K562 (cell line): ENCODE measurements around the gene CFHR5. TPM values are rescaled to one million over a fixed set of nuclear protein-coding genes. Genes with fewer than 3 reads are reported as not detected.

Source experiments
- ATAC-seq: fragments of 200-7000 bp; cut with Tn5 transposase; 3 replicates; pipeline ENCODE4 v1.9.1; 2020; ENCODE audit warnings: moderate library complexity
- BruUV-seq: library from RNA; stranded (reverse); fragments of 400-500 nt; replicated peaks from 2 replicates; lab custom pipeline; 2021; lab: Mats Ljungman, UMichigan
- CTCF ChIA-PET: fragments of 300-600 bp; formaldehyde crosslinking; extraction: SDS; loops from one replicate; lab custom pipeline; 2021; ENCODE audit warnings: low intra/inter-chr PET ratio; lab: Yijun Ruan, JAX
- POLR2A ChIA-PET: fragments of 300-600, 350-650 bp; sonication (Branson Sonifier 250); formaldehyde crosslinking; extraction: SDS; loops from one replicate; lab custom pipeline; 2021; ENCODE audit warnings: antibody characterized with exemption, inconsistent platforms; lab: Yijun Ruan, JAX
- DNase-seq, 4 experiments: peaks; one replicate each; pipeline versions ENCODE4 v3.0.0 to v3.0.0-alpha.2; 2011 to 2018; ENCODE audit warnings: low spot score in 3 of 4, mixed read lengths in 3 of 4; ENCODE audit errors: extremely low read depth in 1 of 4
- FAIRE-seq: peaks from 2 replicates; lab custom pipeline; 2011; peaks lifted over from hg19 to GRCh38; lab: Jason Lieb, UNC
- H2AFZ ChIP-seq: 2 replicates; pipeline ENCODE4 v1.6.0; 2011; ENCODE audit warnings: low read depth, low read length, control low read depth, inconsistent platforms
- H3K27ac ChIP-seq: fragments of 200-600 bp; 3 replicates; pipeline ENCODE4 v1.8.0; 2011; ENCODE audit warnings: low read depth, mild to moderate bottlenecking, control low read depth, inconsistent platforms, low read length, moderate library complexity, mixed read lengths; ENCODE audit errors: extremely low read depth
- H3K27me3 ChIP-seq, 2 experiments: fragments of 300-600 bp in 1 of 2; 2 replicates in 1 of 2; 3 replicates in 1 of 2; pipeline versions ENCODE4 v1.6.0 to v1.8.0; 2011; ENCODE audit warnings: inconsistent platforms in 2 of 2, low read length in 2 of 2, mild to moderate bottlenecking in 1 of 2, mixed read lengths in 1 of 2, moderate library complexity in 1 of 2; ENCODE audit not compliant: control insufficient read depth in 2 of 2, insufficient read depth in 2 of 2
- H3K36me3 ChIP-seq: fragments of 300-600 bp; 3 replicates; pipeline ENCODE4 v1.8.0; 2011; ENCODE audit warnings: mild to moderate bottlenecking, low read length, inconsistent platforms; ENCODE audit not compliant: control insufficient read depth, insufficient read depth
- H3K4me1 ChIP-seq, 2 experiments: fragments of 200-600 bp in 1 of 2; replicated peaks in 1 of 2; 2 replicates in 1 of 2; 3 replicates in 1 of 2; pipeline versions ENCODE4 v1.5.1 to v1.8.0; 2011; ENCODE audit warnings: inconsistent platforms in 2 of 2, low read length in 2 of 2, mild to moderate bottlenecking in 1 of 2, mixed read lengths in 1 of 2, moderate library complexity in 1 of 2; ENCODE audit not compliant: control insufficient read depth in 2 of 2, insufficient read depth in 2 of 2
- H3K4me2 ChIP-seq: 2 replicates; pipeline ENCODE4 v1.6.1; 2011; ENCODE audit warnings: low read length, control low read depth, inconsistent platforms, mixed read lengths; ENCODE audit not compliant: insufficient read depth
- H3K4me3 ChIP-seq: fragments of 200-600 bp; sonication (generic), shearing (Covaris generic); 2 replicates; pipeline ENCODE4 v1.5.1; 2016; ENCODE audit warnings: control low read depth, inconsistent platforms
- H3K79me2 ChIP-seq: fragments of 200-600 bp; 3 replicates; pipeline ENCODE4 v1.8.0; 2011; ENCODE audit warnings: low read length, inconsistent platforms; ENCODE audit not compliant: control insufficient read depth, insufficient read depth
- H3K9ac ChIP-seq, 2 experiments: 2 replicates each; pipeline versions ENCODE4 v1.6.0 to v1.6.1; 2011; ENCODE audit warnings: low read depth in 2 of 2, low read length in 2 of 2, control low read depth in 1 of 2, inconsistent platforms in 1 of 2, mild to moderate bottlenecking in 1 of 2, mixed read lengths in 1 of 2; ENCODE audit not compliant: insufficient read depth in 1 of 2
- H3K9me1 ChIP-seq: one replicate; pipeline ENCODE4 v1.6.0; 2011; ENCODE audit warnings: inconsistent platforms, mild to moderate bottlenecking, low read length, moderate library complexity; ENCODE audit not compliant: control insufficient read depth, insufficient read depth
- H3K9me3 ChIP-seq: replicated peaks from 2 replicates; pipeline ENCODE4 v1.5.1; 2011; ENCODE audit warnings: low read depth, low read length, inconsistent platforms; ENCODE audit not compliant: control insufficient read depth, insufficient read depth
- H4K20me1 ChIP-seq: replicated peaks from 2 replicates; pipeline ENCODE4 v1.6.1; 2011; ENCODE audit warnings: low read length, inconsistent platforms, mixed read lengths; ENCODE audit not compliant: control insufficient read depth, insufficient read depth
- BCOR ChIP-seq: fragments of 450-650 bp; IDR thresholded peaks from 2 replicates; pipeline ENCODE4 v1.6.1; 2016
- KDM1A ChIP-seq, 2 experiments: fragments of 450-650 bp; IDR thresholded peaks; 2 replicates each; pipeline ENCODE4 v1.6.1; 2016; ENCODE audit warnings: mild to moderate bottlenecking in 2 of 2
- KDM5B ChIP-seq: fragments of 200-600 bp; sonication (generic); IDR thresholded peaks from 2 replicates; pipeline ENCODE4 v1.6.1; 2012; ENCODE audit warnings: low read depth, mild to moderate bottlenecking, moderate library complexity, low read length, control low read depth, inconsistent platforms; ENCODE audit not compliant: insufficient replicate concordance
- NONO ChIP-seq, 2 experiments: fragments of 200-400 bp in 1 of 2; fragments of 450-650 bp in 1 of 2; formaldehyde crosslinking in 1 of 2; IDR thresholded peaks; 2 replicates each; pipeline ENCODE4 v1.6.1; 2017; ENCODE audit warnings: low read depth in 2 of 2, mild to moderate bottlenecking in 2 of 2, moderate library complexity in 2 of 2, low read length in 1 of 2
- POLR3G ChIP-seq: IDR thresholded peaks from 2 replicates; pipeline ENCODE4 v1.6.1; 2011; ENCODE audit not compliant: insufficient read length, insufficient replicate concordance; ENCODE audit errors: extremely low read depth
- RBM25 ChIP-seq: fragments of 200-400 bp; formaldehyde crosslinking; IDR thresholded peaks from 2 replicates; pipeline ENCODE4 v1.6.1; 2018; ENCODE audit warnings: low read length, low read depth, moderate library complexity; ENCODE audit not compliant: severe bottlenecking
- SMC3 ChIP-seq: conservative IDR thresholded peaks from 2 replicates; pipeline ENCODE4 v1.6.1; 2011; ENCODE audit warnings: low read depth, low read length, improper control_type of control experiment; ENCODE audit not compliant: insufficient read depth
- SUPT5H ChIP-seq: fragments of 450-650 bp; IDR thresholded peaks from 2 replicates; pipeline ENCODE4 v1.6.1; 2016
- TAF15 ChIP-seq: fragments of 200-400 bp; formaldehyde crosslinking; IDR thresholded peaks from 2 replicates; pipeline ENCODE4 v1.6.1; 2017; ENCODE audit warnings: mild to moderate bottlenecking, low read depth, low read length, moderate library complexity
- ZC3H4 ChIP-seq: sonication (generic); formaldehyde crosslinking; IDR thresholded peaks from 2 replicates; pipeline ENCODE4 v1.9.0; 2021; ENCODE audit warnings: missing genetic modification reagents, borderline replicate concordance
- ZC3H8 ChIP-seq: fragments of 450-650 bp; IDR thresholded peaks from 2 replicates; pipeline ENCODE4 v1.6.1; 2017
- ZNF146 ChIP-seq: IDR thresholded peaks from one replicate; pipeline ENCODE4 v1.6.1; 2018; ENCODE audit warnings: missing compliant biosample characterization; ENCODE audit not compliant: unreplicated experiment
- ZNF444 ChIP-seq: fragments of 250-450 bp; sonication (Bioruptor Pico); IDR thresholded peaks from 2 replicates; pipeline ENCODE4 v1.4.0; 2020; ENCODE audit warnings: mild to moderate bottlenecking, moderate library complexity
- ZNF766 ChIP-seq: fragments of 200-800 bp; sonication (Bioruptor generic); conservative IDR thresholded peaks from 2 replicates; pipeline ENCODE4 v1.6.1; 2016; ENCODE audit warnings: missing genetic modification characterization, missing compliant biosample characterization
- WGBS: fragments of 100-300 bp; shearing (Covaris generic); methylation state at CpG from one replicate; pipeline ENCODE4 v1.1.6; 2016; ENCODE audit warnings: low coverage, mixed read lengths; ENCODE audit not compliant: insufficient coverage; ENCODE audit errors: missing lambda C conversion rate; 5-methylcytosine and 5-hydroxymethylcytosine counted together
- in situ Hi-C: fragments of 300-500 bp; cut with MboI; formaldehyde crosslinking; loops from 4 replicates; pipeline ENCODE4 v1.15.0; 2018; ENCODE audit warnings: inconsistent platforms, mixed read lengths
- intact Hi-C: fragments of 100-400 bp; cut with micrococcal nuclease; formaldehyde crosslinking; loops from 2 replicates; pipeline ENCODE4 v1.14.2; 2022
- polyA plus RNA-seq, 8 experiments: library from polyadenylated mRNA; depleted of rRNA in 4 of 8; stranded (reverse) in 5 of 8; unstranded in 3 of 8; fragments of >200 nt; fragmentation: Nextera tagmentation in 2 of 8; fragmentation: Illumina TruSeq in 1 of 8; extraction: Ambion mirVana in 2 of 8; extraction: Trizol in 1 of 8; gene quantifications; 2 replicates each; pipeline versions ENCODE4 v1.2.1 to v1.2.3, GENCODE V29; 2011 to 2014; ENCODE audit warnings: inconsistent platforms in 1 of 8, missing spikeins in 1 of 8
- total RNA-seq, 7 experiments: library from RNA; depleted of rRNA in 6 of 7; stranded (reverse); fragments of >200 nt in 6 of 7; fragmentation: Illumina TruSeq in 2 of 7; extraction: Trizol in 2 of 7; gene quantifications; 2 replicates each; pipeline versions ENCODE4 v1.2.1 to v1.2.3, GENCODE V29; 2011 to 2021; ENCODE audit warnings: low replicate concordance in 1 of 7
- TF ChIP-seq, protein P1 (sequence below), 2 experiments: IDR thresholded peaks; 2 replicates each; pipeline ENCODE4 v1.6.1; 2011; ENCODE audit warnings: borderline replicate concordance in 1 of 2, control low read depth in 1 of 2, low read depth in 1 of 2, low read length in 1 of 2, mild to moderate bottlenecking in 1 of 2, mixed read lengths in 1 of 2, moderate library complexity in 1 of 2; ENCODE audit not compliant: insufficient read depth in 1 of 2, insufficient read length in 1 of 2, poor library complexity in 1 of 2, severe bottlenecking in 1 of 2; ENCODE audit errors: extremely low read depth in 1 of 2
- TF ChIP-seq, protein P2 (sequence below): sonication (generic); formaldehyde crosslinking; IDR thresholded peaks from 2 replicates; pipeline ENCODE4 v1.8.1; 2023; ENCODE audit warnings: mild to moderate bottlenecking, missing genetic modification reagents, moderate library complexity
- TF ChIP-seq, protein P3 (sequence below): fragments of 250-450 bp; sonication (Bioruptor Pico); IDR thresholded peaks from 2 replicates; pipeline ENCODE4 v1.4.0; 2020
- TF ChIP-seq, protein P4 (sequence below): fragments of 250-450 bp; sonication (Bioruptor Pico); IDR thresholded peaks from 2 replicates; pipeline ENCODE4 v1.5.0; 2021; ENCODE audit warnings: mild to moderate bottlenecking, borderline replicate concordance

The CFHR5 gene
- total and polyA plus RNA-seq, 9 of the 15 experiments (the other 6 are each of a cell fraction or from before 2014, with no cell fraction given) = not detected

DNA sequence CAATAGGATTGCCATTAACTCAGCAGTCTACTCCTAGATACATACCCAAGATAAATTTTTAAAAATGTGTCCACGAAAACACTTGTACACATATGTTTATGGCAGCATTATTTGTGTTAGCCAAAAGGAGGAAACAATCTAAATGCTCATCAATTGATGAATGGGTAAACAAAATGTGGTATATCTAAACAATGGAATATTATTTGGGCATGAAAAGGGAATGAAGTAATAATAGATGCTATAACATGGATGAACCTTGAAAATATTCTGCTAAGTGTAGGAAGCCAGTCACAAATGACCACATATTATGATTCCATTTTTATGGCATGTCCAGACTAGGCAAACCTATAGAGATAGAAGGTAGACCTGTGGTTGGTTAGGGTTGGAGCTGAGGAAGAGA is 34.3 kb downstream of the CFHR5 start:
- no peaks in the 10 kb centered on the region for H3K27me3 ChIP-seq
- 0% methylated on average over 1 of the region's 1 CpG for WGBS
- BruUV-seq = no TSS peak
- ATAC-seq = no peak
- FAIRE-seq = no peak
- H3K4me2 ChIP-seq = no peak overlapping the region
- H3K9me3 ChIP-seq = no peaks in the 10 kb centered on the region
- H3K27ac ChIP-seq = no peak overlapping the region
- DNase-seq = no peak
- ChIA-PET CTCF (no interaction called here), POLR2A (no interaction called here)
- no peak overlapping the region for H3K9ac ChIP-seq
- H3K9me1 ChIP-seq = no peaks in the 10 kb centered on the region
- H3K79me2 ChIP-seq = no peaks in the 10 kb centered on the region
- no peaks in the 10 kb centered on the region for H3K36me3 ChIP-seq
- H4K20me1 ChIP-seq = no peaks in the 10 kb centered on the region
- H3K4me1 ChIP-seq = no peaks in the 10 kb centered on the region
- H2AFZ ChIP-seq = no peak overlapping the region
- in situ Hi-C loops = no loop called here
- no peak overlapping the region for H3K4me3 ChIP-seq
- intact Hi-C loops = no loop called here
- TF ChIP-seq SUPT5H (no peak), ZNF146 (peak; percentile 81), ZNF766 (no peak), KDM5B (no peak), KDM1A (IDR thresholded peaks at IDR 0.05) (0 out of 4 replicates have a peak, but pooled peaks of 1 of the 2 experiments have one; percentile 10), POLR3G (no peak), NONO (IDR thresholded peaks at IDR 0.05; ENCODE audit: low read depth in 2 of 2, low read length in 1 of 2) (no peak), ZNF444 (no peak), BCOR (0 out of 2 replicates have a peak, but pooled peaks have one; percentile 15), SMC3 (no peak), ZC3H4 (CRISPR knock-in tag) (no peak), ZC3H8 (no peak), TAF15 (no peak), RBM25 (peak; percentile 70)
- TF ChIP-seq, protein P1, sequence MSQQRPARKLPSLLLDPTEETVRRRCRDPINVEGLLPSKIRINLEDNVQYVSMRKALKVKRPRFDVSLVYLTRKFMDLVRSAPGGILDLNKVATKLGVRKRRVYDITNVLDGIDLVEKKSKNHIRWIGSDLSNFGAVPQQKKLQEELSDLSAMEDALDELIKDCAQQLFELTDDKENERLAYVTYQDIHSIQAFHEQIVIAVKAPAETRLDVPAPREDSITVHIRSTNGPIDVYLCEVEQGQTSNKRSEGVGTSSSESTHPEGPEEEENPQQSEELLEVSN (IDR thresholded peaks at IDR 0.05; ENCODE audit: borderline replicate concordance in 1 of 2, extremely low read depth in 1 of 2, insufficient read depth in 1 of 2, insufficient read length in 1 of 2, low read depth in 1 of 2, low read length in 1 of 2, poor library complexity in 1 of 2, severe bottlenecking in 1 of 2) = no peak
- TF ChIP-seq, protein P2, sequence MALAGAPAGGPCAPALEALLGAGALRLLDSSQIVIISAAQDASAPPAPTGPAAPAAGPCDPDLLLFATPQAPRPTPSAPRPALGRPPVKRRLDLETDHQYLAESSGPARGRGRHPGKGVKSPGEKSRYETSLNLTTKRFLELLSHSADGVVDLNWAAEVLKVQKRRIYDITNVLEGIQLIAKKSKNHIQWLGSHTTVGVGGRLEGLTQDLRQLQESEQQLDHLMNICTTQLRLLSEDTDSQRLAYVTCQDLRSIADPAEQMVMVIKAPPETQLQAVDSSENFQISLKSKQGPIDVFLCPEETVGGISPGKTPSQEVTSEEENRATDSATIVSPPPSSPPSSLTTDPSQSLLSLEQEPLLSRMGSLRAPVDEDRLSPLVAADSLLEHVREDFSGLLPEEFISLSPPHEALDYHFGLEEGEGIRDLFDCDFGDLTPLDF (CRISPR knock-in tag) = no peak
- TF ChIP-seq, protein P3, sequence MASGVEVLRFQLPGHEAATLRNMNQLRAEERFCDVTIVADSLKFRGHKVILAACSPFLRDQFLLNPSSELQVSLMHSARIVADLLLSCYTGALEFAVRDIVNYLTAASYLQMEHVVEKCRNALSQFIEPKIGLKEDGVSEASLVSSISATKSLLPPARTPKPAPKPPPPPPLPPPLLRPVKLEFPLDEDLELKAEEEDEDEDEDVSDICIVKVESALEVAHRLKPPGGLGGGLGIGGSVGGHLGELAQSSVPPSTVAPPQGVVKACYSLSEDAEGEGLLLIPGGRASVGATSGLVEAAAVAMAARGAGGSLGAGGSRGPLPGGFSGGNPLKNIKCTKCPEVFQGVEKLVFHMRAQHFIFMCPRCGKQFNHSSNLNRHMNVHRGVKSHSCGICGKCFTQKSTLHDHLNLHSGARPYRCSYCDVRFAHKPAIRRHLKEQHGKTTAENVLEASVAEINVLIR (CRISPR knock-in tag) = no peak
- TF ChIP-seq, protein P4, sequence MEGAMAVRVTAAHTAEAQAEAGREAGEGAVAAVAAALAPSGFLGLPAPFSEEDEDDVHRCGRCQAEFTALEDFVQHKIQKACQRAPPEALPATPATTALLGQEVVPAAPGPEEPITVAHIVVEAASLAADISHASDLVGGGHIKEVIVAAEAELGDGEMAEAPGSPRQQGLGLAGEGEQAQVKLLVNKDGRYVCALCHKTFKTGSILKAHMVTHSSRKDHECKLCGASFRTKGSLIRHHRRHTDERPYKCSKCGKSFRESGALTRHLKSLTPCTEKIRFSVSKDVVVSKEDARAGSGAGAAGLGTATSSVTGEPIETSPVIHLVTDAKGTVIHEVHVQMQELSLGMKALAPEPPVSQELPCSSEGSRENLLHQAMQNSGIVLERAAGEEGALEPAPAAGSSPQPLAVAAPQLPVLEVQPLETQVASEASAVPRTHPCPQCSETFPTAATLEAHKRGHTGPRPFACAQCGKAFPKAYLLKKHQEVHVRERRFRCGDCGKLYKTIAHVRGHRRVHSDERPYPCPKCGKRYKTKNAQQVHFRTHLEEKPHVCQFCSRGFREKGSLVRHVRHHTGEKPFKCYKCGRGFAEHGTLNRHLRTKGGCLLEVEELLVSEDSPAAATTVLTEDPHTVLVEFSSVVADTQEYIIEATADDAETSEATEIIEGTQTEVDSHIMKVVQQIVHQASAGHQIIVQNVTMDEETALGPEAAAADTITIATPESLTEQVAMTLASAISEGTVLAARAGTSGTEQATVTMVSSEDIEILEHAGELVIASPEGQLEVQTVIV = no peak
